ENCODE data around the gene CCDC39.
A peak's percentile ranks its signal among the peaks of the same experiment; 100 is the strongest.

Gene CCDC39

GRCh38 chr3:180679178-180680096 lies at the start of gene CCDC39:
TSS of gene CCDC39 (minus strand) at chr3:180679489. CDS start at chr3:180679380, 109 bp downstream.
- peak; percentile 86 for DNase-seq

- no peak for DNase-seq
Observed at GRCh38 chr3:180720012-180720411, 40.7 kb upstream of the CCDC39 start.

- no peak for DNase-seq
Observed at GRCh38 chr3:180707896-180708295, 28.6 kb upstream of the CCDC39 start.

- no peak for DNase-seq
Observed at GRCh38 chr3:180705619-180706018, 26.3 kb upstream of the CCDC39 start.

GRCh38 chr3:180704532-180704931 lies 25.2 kb upstream of the CCDC39 start:
- DNase-seq = no peak

GRCh38 chr3:180700941-180701340 lies 21.7 kb upstream of the CCDC39 start:
- no peak for DNase-seq

GRCh38 chr3:180698760-180699270 lies 19.5 kb upstream of the CCDC39 start:
- DNase-seq = no peak

- no peak for DNase-seq
Observed at GRCh38 chr3:180694321-180694720, 15.0 kb upstream of the CCDC39 start.

- no peak for DNase-seq
Observed at GRCh38 chr3:180693656-180694055, 14.4 kb upstream of the CCDC39 start.

- no peak for DNase-seq
Observed at GRCh38 chr3:180690061-180690460, 10.8 kb upstream of the CCDC39 start.

GRCh38 chr3:180684807-180685206 lies 5.5 kb upstream of the CCDC39 start:
- no peak for DNase-seq

GRCh38 chr3:180683816-180684215 lies 4.5 kb upstream of the CCDC39 start:
- no peak for DNase-seq

- DNase-seq = no peak
Observed at GRCh38 chr3:180680097-180680430, 775 bp upstream of the CCDC39 start.

- no peak for DNase-seq
Observed at GRCh38 chr3:180678231-180678630, 1.1 kb downstream of the CCDC39 start.

- DNase-seq = no peak
Observed at GRCh38 chr3:180661444-180661843, 17.8 kb downstream of the CCDC39 start.

- DNase-seq = no peak
Observed at GRCh38 chr3:180657094-180657493, 22.2 kb downstream of the CCDC39 start.

- DNase-seq = no peak
Observed at GRCh38 chr3:180656406-180656805, 22.9 kb downstream of the CCDC39 start.

- no peak for DNase-seq
Observed at GRCh38 chr3:180646187-180646790, 33.0 kb downstream of the CCDC39 start.

GRCh38 chr3:180640987-180641386 lies 38.3 kb downstream of the CCDC39 start:
- DNase-seq = no peak

GRCh38 chr3:180633722-180634121 lies 45.6 kb downstream of the CCDC39 start:
- no peak for DNase-seq

- no peak for DNase-seq
Observed at GRCh38 chr3:180631317-180631716, 48.0 kb downstream of the CCDC39 start.

GRCh38 chr3:180630371-180630770 lies 48.9 kb downstream of the CCDC39 start:
- DNase-seq = no peak

- DNase-seq = no peak
Observed at GRCh38 chr3:180626844-180627243, 52.4 kb downstream of the CCDC39 start.

- no peak for DNase-seq
Observed at GRCh38 chr3:180624714-180625113, 54.6 kb downstream of the CCDC39 start.

Data from activated CD8-positive, alpha-beta memory T cell treated with anti-CD3 and anti-CD28 coated beads, Interleukin-2, amount 50 U/mL, for 48 hours (primary cell).